DMS79 (cell line): ENCODE data around the gene TNF.
A peak's percentile ranks its signal among the peaks of the same experiment; 100 is the strongest.

Source experiments
- DNase-seq: peaks from one replicate; lab custom pipeline; 2025; lab: John Stamatoyannopoulos, UW

The TNF gene

GRCh38 chr6:31573239-31574105, 1.9 kb upstream of the TNF start:
- no peak for DNase-seq

- no peak for DNase-seq
Observed at GRCh38 chr6:31574106-31575061, 981 bp upstream of the TNF start.

DNA sequence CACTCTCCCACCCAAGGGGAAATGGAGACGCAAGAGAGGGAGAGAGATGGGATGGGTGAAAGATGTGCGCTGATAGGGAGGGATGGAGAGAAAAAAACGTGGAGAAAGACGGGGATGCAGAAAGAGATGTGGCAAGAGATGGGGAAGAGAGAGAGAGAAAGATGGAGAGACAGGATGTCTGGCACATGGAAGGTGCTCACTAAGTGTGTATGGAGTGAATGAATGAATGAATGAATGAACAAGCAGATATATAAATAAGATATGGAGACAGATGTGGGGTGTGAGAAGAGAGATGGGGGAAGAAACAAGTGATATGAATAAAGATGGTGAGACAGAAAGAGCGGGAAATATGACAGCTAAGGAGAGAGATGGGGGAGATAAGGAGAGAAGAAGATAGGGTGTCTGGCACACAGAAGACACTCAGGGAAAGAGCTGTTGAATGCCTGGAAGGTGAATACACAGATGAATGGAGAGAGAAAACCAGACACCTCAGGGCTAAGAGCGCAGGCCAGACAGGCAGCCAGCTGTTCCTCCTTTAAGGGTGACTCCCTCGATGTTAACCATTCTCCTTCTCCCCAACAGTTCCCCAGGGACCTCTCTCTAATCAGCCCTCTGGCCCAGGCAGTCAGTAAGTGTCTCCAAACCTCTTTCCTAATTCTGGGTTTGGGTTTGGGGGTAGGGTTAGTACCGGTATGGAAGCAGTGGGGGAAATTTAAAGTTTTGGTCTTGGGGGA, 754 bp downstream of the TNF start:
- no peak for DNase-seq

- DNase-seq = no peak
Observed at GRCh38 chr6:31576897-31577578, 1.7 kb downstream of the TNF start.

GRCh38 chr6:31577579-31577966, 2.2 kb downstream of the TNF start:
- DNase-seq = no peak

GRCh38 chr6:31578184-31579118, 3.1 kb downstream of the TNF start:
- no peak for DNase-seq

DNA sequence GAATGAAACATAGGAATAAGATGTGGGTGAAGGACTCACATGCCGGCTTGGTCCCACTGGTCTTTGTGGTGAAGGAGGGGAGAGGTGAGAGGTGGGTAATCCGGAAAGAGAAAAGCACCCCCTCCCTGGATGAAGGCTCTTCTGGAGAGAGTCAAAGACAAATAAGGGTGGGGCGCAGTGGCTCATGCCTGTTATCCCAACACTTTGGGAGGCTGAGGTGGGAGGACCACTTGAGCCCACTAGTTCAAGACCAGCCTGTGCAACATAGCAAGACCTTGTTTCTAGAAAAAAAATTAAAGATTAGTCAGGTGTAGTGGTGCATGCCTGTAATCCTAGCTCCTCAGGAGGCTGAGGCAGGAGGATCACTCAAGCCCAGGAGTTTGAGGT, 3.7 kb downstream of the TNF start:
- DNase-seq = no peak

DNA sequence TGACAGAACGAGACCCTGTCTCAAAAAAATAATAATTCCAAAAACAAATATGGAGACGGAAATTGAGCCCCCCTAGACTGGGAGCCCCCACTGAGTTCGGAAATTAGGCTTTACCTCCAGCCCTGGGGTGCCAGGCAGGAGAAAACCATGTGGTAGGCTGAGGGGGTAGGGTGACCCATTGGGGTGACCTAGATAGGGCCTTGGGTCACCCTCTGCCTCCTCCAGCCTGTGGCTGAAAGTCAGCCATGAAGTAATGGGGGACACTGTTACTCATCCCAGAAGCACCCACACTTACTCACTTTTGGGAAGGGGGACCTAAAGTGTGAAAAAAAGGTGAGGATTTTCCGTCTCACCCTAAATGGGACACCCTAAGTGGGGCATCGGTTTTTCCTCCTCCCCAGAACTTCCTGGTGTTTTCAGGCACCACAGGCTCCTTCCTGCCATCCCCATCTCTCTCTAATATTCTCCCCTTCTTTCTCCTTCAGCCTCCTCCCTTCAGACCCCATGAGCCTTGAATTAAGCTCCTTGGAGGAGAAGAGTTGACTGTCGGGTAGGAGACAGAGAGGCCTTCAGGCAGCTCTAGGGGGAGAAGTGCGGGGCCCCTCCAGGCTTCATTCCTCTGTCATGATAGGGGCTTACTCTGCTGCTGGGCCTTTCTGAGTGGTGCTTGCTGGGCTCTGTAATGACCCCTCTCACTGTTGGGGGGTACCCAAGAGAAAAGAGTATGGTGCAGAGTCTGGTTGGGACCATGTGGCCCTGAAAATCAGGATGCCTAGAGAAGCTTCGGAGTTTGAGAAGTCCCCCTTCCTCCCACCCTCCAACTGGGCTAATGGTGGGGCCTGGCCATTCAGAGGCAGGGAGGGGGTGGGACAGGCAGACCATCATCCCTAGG, 4.4 kb downstream of the TNF start:
- no peak for DNase-seq

DNA sequence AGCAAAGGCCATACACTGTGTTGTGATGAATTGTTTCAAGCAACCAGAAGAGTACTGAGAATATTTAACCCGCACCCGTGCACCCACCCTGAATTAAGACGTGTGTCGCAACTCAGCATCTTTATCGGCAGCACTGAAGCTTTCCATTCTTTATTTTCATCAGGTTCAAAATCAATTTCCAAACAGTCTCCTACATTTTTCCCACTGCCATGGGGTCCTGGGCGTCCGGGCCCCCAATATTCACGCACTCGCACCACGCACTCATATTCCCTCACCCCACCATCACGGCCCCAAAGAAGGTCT, 5.0 kb downstream of the TNF start:
- no peak for DNase-seq

DNA sequence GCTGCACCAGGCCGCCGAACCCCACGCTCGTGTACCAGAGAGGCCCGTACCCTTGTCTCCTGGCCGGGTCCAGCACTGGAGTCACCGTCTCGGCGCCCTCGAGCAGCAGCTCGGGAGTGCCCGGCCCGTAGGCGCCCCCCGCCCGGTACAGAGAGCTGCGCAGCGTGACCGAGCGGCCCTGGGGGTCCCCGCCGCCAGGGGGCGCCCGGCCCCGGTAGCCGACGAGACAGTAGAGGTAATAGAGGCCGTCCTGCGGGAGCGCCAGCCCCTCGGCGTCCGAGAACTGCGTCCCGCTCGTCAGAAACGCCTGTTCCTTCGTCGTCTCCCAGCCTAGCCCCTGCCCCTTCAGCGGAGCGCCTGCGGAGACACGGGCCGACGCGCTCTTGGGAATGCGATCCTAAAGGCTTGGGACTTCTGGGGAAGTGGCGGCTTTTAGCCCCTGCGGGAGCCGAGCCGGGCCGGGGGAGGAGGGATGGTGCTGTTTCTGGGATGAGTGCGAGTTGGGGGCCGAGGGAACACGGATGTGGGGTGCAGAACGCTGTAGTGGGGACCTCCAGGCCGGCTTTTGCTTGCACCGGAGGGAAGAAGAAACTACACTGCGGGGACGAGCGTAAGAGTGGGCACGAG, 5.6 kb downstream of the TNF start:
- peak; percentile 20 for DNase-seq

DNA sequence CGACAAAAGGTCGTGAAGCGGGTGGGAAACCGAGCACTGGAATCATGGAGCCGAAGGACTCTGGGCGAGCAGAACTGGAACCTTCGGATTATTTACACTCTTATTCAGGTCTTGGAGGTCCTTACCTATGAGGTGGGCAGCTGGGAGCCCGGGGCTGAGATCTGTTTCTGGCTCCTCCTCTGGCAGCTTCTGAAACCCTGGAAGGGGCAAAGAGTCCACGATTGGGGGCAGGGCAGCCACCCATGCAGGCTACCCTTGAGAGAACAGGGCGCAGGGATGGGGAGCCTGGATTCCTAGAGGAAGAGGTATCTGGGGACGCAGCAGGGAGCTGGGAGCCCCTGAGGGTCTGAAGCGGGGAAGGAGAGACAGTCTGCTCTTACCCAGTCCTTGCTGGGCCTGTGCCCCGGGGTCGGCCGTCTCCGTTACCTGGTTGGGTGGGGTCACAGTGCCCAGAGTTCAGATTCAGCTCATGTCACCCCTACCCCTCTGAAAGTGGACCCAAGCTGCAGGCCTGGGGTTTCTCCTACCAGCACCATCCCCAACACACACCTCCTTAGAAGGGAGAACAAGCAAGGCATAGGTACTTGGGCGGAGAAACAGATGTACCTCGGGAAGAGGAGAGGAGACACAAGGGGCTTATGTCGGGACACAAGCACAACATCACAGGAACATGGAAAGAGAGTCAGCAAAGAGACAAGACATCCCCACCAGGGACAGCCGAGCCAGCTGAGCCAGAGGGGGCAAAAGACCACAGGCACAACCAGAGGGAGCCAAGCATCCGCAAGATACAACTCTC, 6.3 kb downstream of the TNF start:
- DNase-seq = no peak

GRCh38 chr6:31582230-31582643, 6.9 kb downstream of the TNF start, which contains the start of gene LTB:
Gene LTB (minus strand): TSS chr6:31582424. CDS start chr6:31582417, 7 bp downstream.
- DNase-seq = no peak

- no peak for DNase-seq
Observed at GRCh38 chr6:31585491-31585890, 10.1 kb downstream of the TNF start.

- DNase-seq = no peak
Observed at GRCh38 chr6:31586008-31586407, 10.6 kb downstream of the TNF start, which contains the start of gene LST1. Gene LST1 (plus strand): TSS chr6:31586277. CDS start chr6:31587300, 1,023 bp downstream.

DNA sequence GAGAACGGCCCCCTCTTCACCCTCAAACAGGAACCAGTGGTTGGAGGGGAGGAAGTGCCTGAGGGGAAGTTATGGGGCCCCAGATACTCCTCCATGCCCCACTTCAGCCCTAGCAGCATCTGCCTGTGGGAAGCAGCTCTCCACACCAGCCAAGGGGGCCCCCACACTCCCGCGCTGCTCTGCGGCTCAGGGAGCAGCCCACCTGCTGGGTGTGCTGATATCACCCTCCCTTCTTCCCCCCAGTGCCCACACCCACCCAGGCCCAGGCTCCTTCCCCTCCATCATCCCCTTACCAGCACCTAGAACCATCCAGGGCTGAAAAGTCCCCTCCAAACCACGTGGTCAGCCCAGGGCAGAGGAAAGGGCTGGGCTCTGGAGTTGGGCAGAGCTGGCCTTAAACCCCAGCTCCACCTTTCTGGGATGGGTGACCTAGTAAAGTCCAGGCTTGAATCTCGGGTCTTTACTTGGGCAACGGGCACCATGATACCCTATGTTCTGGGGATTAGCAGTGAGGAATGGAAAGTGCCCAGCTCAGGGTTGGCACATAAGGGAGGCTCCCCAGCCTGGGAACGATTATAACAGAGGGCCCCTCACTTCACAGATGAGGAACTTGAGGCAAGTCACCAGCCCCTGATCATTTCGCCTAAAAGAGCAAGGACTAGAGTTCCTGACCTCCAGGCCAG, 11.4 kb downstream of the TNF start:
- no peak for DNase-seq

- DNase-seq = no peak
Observed at GRCh38 chr6:31587791-31588777, 12.7 kb downstream of the TNF start.
